H9 (cell line): ENCODE results near the gene PROSER1. TPM values are rescaled to one million over a fixed set of nuclear protein-coding genes. Genes with fewer than 3 reads are reported as not detected.

Experiments used
- DNase-seq: peaks from one replicate; pipeline ENCODE4 v3.0.0-alpha.2; 2017
- H2AFZ ChIP-seq: one replicate; pipeline ENCODE4 v1.6.1; 2013; ENCODE audit warnings: mild to moderate bottlenecking, low read length, control low read depth, moderate library complexity
- H2AK5ac ChIP-seq: 2 replicates; pipeline ENCODE4 v1.6.1; 2013; ENCODE audit warnings: low read length, control low read depth, mixed read lengths; ENCODE audit not compliant: insufficient read length
- H2BK120ac ChIP-seq: one replicate; pipeline ENCODE4 v1.6.1; 2013; ENCODE audit warnings: low read depth, mild to moderate bottlenecking, low read length, control low read depth, inconsistent platforms; ENCODE audit not compliant: poor library complexity, severe bottlenecking
- H2BK12ac ChIP-seq: 2 replicates; pipeline ENCODE4 v1.6.1; 2013; ENCODE audit warnings: low read length, control low read depth, mixed read lengths, low read depth; ENCODE audit not compliant: insufficient read length
- H2BK15ac ChIP-seq: 2 replicates; pipeline ENCODE4 v1.6.1; 2013; ENCODE audit warnings: low read depth, low read length, control low read depth
- H2BK20ac ChIP-seq: one replicate; pipeline ENCODE4 v1.6.1; 2013; ENCODE audit warnings: low read depth, mild to moderate bottlenecking, low read length, control low read depth, inconsistent platforms; ENCODE audit not compliant: poor library complexity, severe bottlenecking
- H2BK5ac ChIP-seq: 2 replicates; pipeline ENCODE4 v1.6.1; 2013; ENCODE audit warnings: low read length, control low read depth, mixed read lengths; ENCODE audit not compliant: insufficient read length
- H3K14ac ChIP-seq: 2 replicates; pipeline ENCODE4 v1.6.1; 2013; ENCODE audit warnings: low read length, control low read depth; ENCODE audit not compliant: insufficient read depth
- H3K18ac ChIP-seq: 2 replicates; pipeline ENCODE4 v1.6.1; 2013; ENCODE audit warnings: low read depth, mild to moderate bottlenecking, mixed read lengths, low read length, control low read depth; ENCODE audit not compliant: insufficient read length
- H3K23ac ChIP-seq: 2 replicates; pipeline ENCODE4 v1.6.1; 2013; ENCODE audit warnings: low read length, control low read depth, mixed read lengths, low read depth; ENCODE audit not compliant: insufficient read length
- H3K23me2 ChIP-seq: 2 replicates; pipeline ENCODE4 v1.6.1; 2013; ENCODE audit warnings: low read depth, mild to moderate bottlenecking, mixed read lengths, low read length, control low read depth; ENCODE audit not compliant: insufficient read length, poor library complexity, severe bottlenecking
- H3K27ac ChIP-seq: 2 replicates; pipeline ENCODE4 v1.5.1; 2013; ENCODE audit warnings: low read length, control low read depth, mixed read lengths, low read depth; ENCODE audit not compliant: insufficient read length
- H3K27me3 ChIP-seq: 2 replicates; pipeline ENCODE4 v1.6.1; 2013; ENCODE audit warnings: low read length, control low read depth, inconsistent platforms; ENCODE audit not compliant: insufficient read depth
- H3K4ac ChIP-seq: 2 replicates; pipeline ENCODE4 v1.6.1; 2013; ENCODE audit warnings: low read depth, mild to moderate bottlenecking, control low read depth, inconsistent platforms, low read length, moderate library complexity
- H3K4me1 ChIP-seq: 2 replicates; pipeline ENCODE4 v1.6.1; 2013; ENCODE audit warnings: low read length, control low read depth, inconsistent platforms; ENCODE audit not compliant: insufficient read depth
- H3K4me2 ChIP-seq: 2 replicates; pipeline ENCODE4 v1.6.1; 2013; ENCODE audit warnings: low read length, control low read depth, mixed read lengths; ENCODE audit not compliant: insufficient read length, insufficient read depth
- H3K56ac ChIP-seq: 2 replicates; pipeline ENCODE4 v1.6.1; 2013; ENCODE audit warnings: low read depth, mild to moderate bottlenecking, mixed read lengths, low read length, control low read depth; ENCODE audit not compliant: insufficient read length
- H3K79me1 ChIP-seq: 2 replicates; pipeline ENCODE4 v1.6.1; 2013; ENCODE audit warnings: low read depth, mild to moderate bottlenecking, moderate library complexity, low read length, control low read depth, inconsistent platforms; ENCODE audit not compliant: insufficient read depth, poor library complexity, severe bottlenecking
- H3K79me2 ChIP-seq: 2 replicates; pipeline ENCODE4 v1.6.1; 2013; ENCODE audit warnings: low read length, control low read depth, inconsistent platforms; ENCODE audit not compliant: insufficient read depth
- H3K9ac ChIP-seq: 2 replicates; pipeline ENCODE4 v1.6.1; 2013; ENCODE audit warnings: low read length, control low read depth, mixed read lengths; ENCODE audit not compliant: insufficient read length; ENCODE audit errors: extremely low read depth
- H3K9me3 ChIP-seq: one replicate; pipeline ENCODE4 v1.6.1; 2013; ENCODE audit warnings: low read depth, low read length, inconsistent platforms; ENCODE audit not compliant: control insufficient read depth
- H3T11ph ChIP-seq: one replicate; pipeline ENCODE4 v1.6.1; 2013; ENCODE audit warnings: mild to moderate bottlenecking, low read length, control low read depth, inconsistent platforms
- H4K20me1 ChIP-seq: one replicate; pipeline ENCODE4 v1.6.1; 2013; ENCODE audit not compliant: control insufficient read depth, insufficient read length, insufficient read depth
- H4K5ac ChIP-seq: 2 replicates; pipeline ENCODE4 v1.6.1; 2013; ENCODE audit warnings: low read depth, mild to moderate bottlenecking, mixed read lengths, low read length, control low read depth; ENCODE audit not compliant: insufficient read length
- H4K8ac ChIP-seq: replicated peaks from 2 replicates; pipeline ENCODE4 v1.6.1; 2013; ENCODE audit warnings: low read length, control low read depth, mixed read lengths, low read depth; ENCODE audit not compliant: insufficient read length
- H4K91ac ChIP-seq: 2 replicates; pipeline ENCODE4 v1.6.1; 2013; ENCODE audit warnings: low read depth, mild to moderate bottlenecking, moderate library complexity, mixed read lengths, low read length, control low read depth; ENCODE audit not compliant: insufficient read length
- H3K27ac Mint-ChIP-seq, 3 experiments: 2 replicates in 2 of 3; 3 replicates in 1 of 3; pipeline ENCODE4 v1.8.0; 2020 to 2021; ENCODE audit warnings: mixed read lengths in 3 of 3, mild to moderate bottlenecking in 1 of 3, moderate library complexity in 1 of 3
- H3K27me3 Mint-ChIP-seq: 2 replicates; pipeline ENCODE4 v1.8.0; 2021; ENCODE audit warnings: low read depth, mild to moderate bottlenecking, moderate library complexity, mixed read lengths
- H3K36me3 Mint-ChIP-seq, 3 experiments: 2 replicates in 2 of 3; 3 replicates in 1 of 3; pipeline ENCODE4 v1.8.0; 2020 to 2021; ENCODE audit warnings: low read depth in 3 of 3, mixed read lengths in 3 of 3; ENCODE audit not compliant: insufficient read depth in 1 of 3
- H3K4me1 Mint-ChIP-seq, 2 experiments: 2 replicates each; pipeline ENCODE4 v1.8.0; 2020; ENCODE audit warnings: mixed read lengths in 2 of 2
- H3K4me3 Mint-ChIP-seq, 2 experiments: 2 replicates in 1 of 2; 3 replicates in 1 of 2; pipeline ENCODE4 v1.8.0; 2020 to 2021; ENCODE audit warnings: mild to moderate bottlenecking in 2 of 2, mixed read lengths in 2 of 2, moderate library complexity in 1 of 2
- H3K9me3 Mint-ChIP-seq, 2 experiments: 2 replicates in 1 of 2; 3 replicates in 1 of 2; pipeline ENCODE4 v1.8.0; 2020; ENCODE audit warnings: mild to moderate bottlenecking in 2 of 2, mixed read lengths in 2 of 2, moderate library complexity in 1 of 2
- CTCF ChIP-seq: fragments of 200-600 bp; sonication (generic); conservative IDR thresholded peaks from 3 replicates; pipeline ENCODE4 v1.8.0; 2021; ENCODE audit warnings: antibody characterized with exemption, mild to moderate bottlenecking
- WGBS: extraction: QIAGEN DNeasy Blood & Tissue Kit; methylation state at CpG from one replicate; pipeline ENCODE4 v1.1.7; 2013; ENCODE audit warnings: missing lambda C conversion rate, low lambda C conversion rate, mixed read lengths; ENCODE audit not compliant: insufficient read length; ENCODE audit errors: extremely low coverage; 5-methylcytosine and 5-hydroxymethylcytosine counted together
- total RNA-seq: library from RNA; stranded (reverse); gene quantifications from 2 replicates; pipeline ENCODE4 v1.2.1, GENCODE V29; 2021

The PROSER1 gene
- total RNA-seq, 1 experiment from 2014 or later: 84.6 TPM

- Histone ChIP-seq H3K9ac (no peak overlapping the region), H4K5ac (no peak overlapping the region), H3K56ac (no peak overlapping the region), H2AFZ (no peak overlapping the region), H2BK20ac (no peak overlapping the region), H3K27me3 (no peaks in the 10 kb centered on the region), H4K8ac (no peak overlapping the region), H2BK120ac (no peak overlapping the region), H3K4me2 (no peak overlapping the region), H2AK5ac (no peak overlapping the region), H3K79me2 (no peaks in the 10 kb centered on the region), H3K27ac (no peak overlapping the region), H3K18ac (no peak overlapping the region), H4K20me1 (no peaks in the 10 kb centered on the region), H3K79me1 (no peaks in the 10 kb centered on the region), H2BK5ac (no peak overlapping the region), H3K23ac (no peak overlapping the region), H3K4me1 (peaks cover 2% of the 10 kb centered on the region; the same call in 1 of the 2 replicates), H2BK15ac (no peak overlapping the region), H3T11ph (no peak overlapping the region), H4K91ac (no peak overlapping the region), H3K9me3 (no peaks in the 10 kb centered on the region), H2BK12ac (no peak overlapping the region), H3K4ac (no peak overlapping the region), H3K14ac (no peak overlapping the region), H3K23me2 (no peaks in the 10 kb centered on the region)
- no CpG with 5 or more reads among the region's 3 CpGs for WGBS
- H3K4me1 Mint-ChIP-seq: peaks cover 4 to 5% of the 10 kb centered on the region in 2 experiments
- no peaks in the 10 kb centered on the region; a peak in 1 of 7 replicates for H3K36me3 Mint-ChIP-seq
- H3K27me3 Mint-ChIP-seq: peaks cover 4% of the 10 kb centered on the region; the same call in 1 of the 2 replicates
- no peak for DNase-seq
- no peak overlapping the region for H3K4me3 Mint-ChIP-seq
- TF ChIP-seq CTCF: no peak
- no peak overlapping the region for H3K27ac Mint-ChIP-seq
- no peaks in the 10 kb centered on the region for H3K9me3 Mint-ChIP-seq
These were observed 36.1 kb upstream of the PROSER1 start for GRCh38 chr13:39073983-39074382.
